Nephron progenitor cell (in vitro differentiated cells): ENCODE measurements around the gene RBM38.

Experiments
- DNase-seq: peaks from one replicate; pipeline ENCODE4 v3.0.0; 2021
- H3K27ac Mint-ChIP-seq: 2 replicates; pipeline ENCODE4 v1.8.0; 2021; ENCODE audit warnings: mild to moderate bottlenecking, moderate library complexity, mixed read lengths
- H3K27me3 Mint-ChIP-seq: 2 replicates; pipeline ENCODE4 v1.8.0; 2021; ENCODE audit warnings: mild to moderate bottlenecking, low read depth, mixed read lengths; ENCODE audit not compliant: poor library complexity
- H3K36me3 Mint-ChIP-seq: 2 replicates; pipeline ENCODE4 v1.8.0; 2021; ENCODE audit warnings: low read depth, mixed read lengths
- H3K4me1 Mint-ChIP-seq: 2 replicates; pipeline ENCODE4 v1.8.0; 2021; ENCODE audit warnings: mixed read lengths
- H3K4me3 Mint-ChIP-seq: 2 replicates; pipeline ENCODE4 v1.8.0; 2021; ENCODE audit warnings: mild to moderate bottlenecking, moderate library complexity, mixed read lengths
- H3K9me3 Mint-ChIP-seq: 2 replicates; pipeline ENCODE4 v1.8.0; 2021; ENCODE audit warnings: mild to moderate bottlenecking, moderate library complexity, mixed read lengths
- CTCF ChIP-seq: fragments of 200-600 bp; sonication (generic); IDR thresholded peaks from 2 replicates; pipeline ENCODE4 v1.5.0; 2021; ENCODE audit warnings: antibody characterized with exemption

Gene RBM38

GRCh38 chr20:57455386-57455785 is 64.2 kb downstream of the RBM38 start:
- Mint-ChIP-seq H3K27ac (no peak overlapping the region), H3K27me3 (peaks cover 20% of the 10 kb centered on the region), H3K9me3 (peaks cover 11% of the 10 kb centered on the region), H3K4me3 (no peak overlapping the region), H3K36me3 (no peaks in the 10 kb centered on the region), H3K4me1 (peaks cover 44% of the 10 kb centered on the region)
- no peak for DNase-seq
- no peak for TF ChIP-seq CTCF

- no peak overlapping the region for H3K27ac Mint-ChIP-seq
- peaks cover 42% of the 10 kb centered on the region for H3K4me1 Mint-ChIP-seq
- no peak overlapping the region for H3K4me3 Mint-ChIP-seq
- DNase-seq: no peak
- H3K9me3 Mint-ChIP-seq: peaks cover 11% of the 10 kb centered on the region
- H3K36me3 Mint-ChIP-seq: no peaks in the 10 kb centered on the region
- peaks cover 20% of the 10 kb centered on the region for H3K27me3 Mint-ChIP-seq
- no peak for TF ChIP-seq CTCF
These were observed 64.9 kb downstream of the RBM38 start for GRCh38 chr20:57456116-57456515.

- peaks cover 19% of the 10 kb centered on the region for H3K27me3 Mint-ChIP-seq
- no peak overlapping the region for H3K4me3 Mint-ChIP-seq
- DNase-seq: no peak
- no peak overlapping the region for H3K27ac Mint-ChIP-seq
- peaks cover 40% of the 10 kb centered on the region for H3K4me1 Mint-ChIP-seq
- no peaks in the 10 kb centered on the region for H3K36me3 Mint-ChIP-seq
- H3K9me3 Mint-ChIP-seq: peaks cover 11% of the 10 kb centered on the region
- no peak for TF ChIP-seq CTCF
These were observed 66.3 kb downstream of the RBM38 start for GRCh38 chr20:57457243-57458095.

- TF ChIP-seq CTCF: no peak
- Mint-ChIP-seq H3K27me3 (peaks cover 21% of the 10 kb centered on the region), H3K9me3 (peaks cover 11% of the 10 kb centered on the region), H3K4me1 (peaks cover 48% of the 10 kb centered on the region), H3K27ac (peak overlapping the region; percentile 29), H3K36me3 (no peaks in the 10 kb centered on the region), H3K4me3 (no peak overlapping the region)
- DNase-seq: no peak
These were observed 67.4 kb downstream of the RBM38 start for GRCh38 chr20:57458400-57459160.
